SK-N-SH (cell line): ENCODE data around the gene DDC. TPM values are rescaled to one million over a fixed set of nuclear protein-coding genes. Genes with fewer than 3 reads are reported as not detected.

Experiments used
- CTCF ChIA-PET: fragments of 300-600, 350-600 bp; formaldehyde crosslinking; extraction: SDS; loops from one replicate; lab custom pipeline; 2021; lab: Yijun Ruan, JAX
- POLR2A ChIA-PET: fragments of 350-600 bp; sonication (Branson Sonifier 250); formaldehyde crosslinking; extraction: SDS; loops from one replicate; lab custom pipeline; 2020; ENCODE audit warnings: antibody characterized with exemption, inconsistent platforms; lab: Yijun Ruan, JAX
- DNase-seq: peaks from one replicate; pipeline ENCODE4 v3.0.0; 2012
- H2AFZ ChIP-seq: fragments of 200-600 bp; sonication (generic); 2 replicates; pipeline ENCODE4 v1.8.1; 2016; ENCODE audit warnings: antibody characterized with exemption, mild to moderate bottlenecking, low read depth
- H3F3A ChIP-seq: fragments of 200-600 bp; sonication (generic); replicated peaks from 2 replicates; pipeline ENCODE3; 2016; ENCODE audit warnings: antibody characterized with exemption, mild to moderate bottlenecking; ENCODE audit not compliant: insufficient read depth
- H3K27ac ChIP-seq, 2 experiments: fragments of 200-500 bp in 1 of 2; fragments of 200-600 bp in 1 of 2; sonication (Bioruptor generic) in 1 of 2; sonication (generic), shearing (Covaris generic) in 1 of 2; 2 replicates each; pipeline versions ENCODE4 v1.5.1 to v1.6.1; 2014 to 2016; ENCODE audit warnings: low read depth in 2 of 2, inconsistent platforms in 1 of 2, low read length in 1 of 2, mild to moderate bottlenecking in 1 of 2, mixed read lengths in 1 of 2
- H3K27me3 ChIP-seq: fragments of 200-600 bp; sonication (generic), shearing (Covaris generic); 2 replicates; pipeline ENCODE4 v1.6.1; 2016; ENCODE audit warnings: mixed run types; ENCODE audit not compliant: insufficient read depth
- H3K36me3 ChIP-seq, 2 experiments: fragments of 200-500 bp in 1 of 2; fragments of 200-600 bp in 1 of 2; sonication (Bioruptor generic) in 1 of 2; sonication (generic) in 1 of 2; replicated peaks in 1 of 2; 2 replicates each; pipeline versions ENCODE3 to v1.5.1; 2014 to 2016; ENCODE audit warnings: low read length in 1 of 2, mild to moderate bottlenecking in 1 of 2; ENCODE audit not compliant: insufficient read depth in 2 of 2, control insufficient read depth in 1 of 2
- H3K4me1 ChIP-seq, 2 experiments: fragments of 200-500 bp in 1 of 2; fragments of 200-600 bp in 1 of 2; sonication (Bioruptor generic) in 1 of 2; sonication (generic), shearing (Covaris generic) in 1 of 2; 2 replicates each; pipeline versions ENCODE4 v1.5.1 to v1.6.1; 2014 to 2016; ENCODE audit warnings: low read depth in 1 of 2, low read length in 1 of 2, mixed run types in 1 of 2; ENCODE audit not compliant: insufficient read depth in 2 of 2, control insufficient read depth in 1 of 2
- H3K4me2 ChIP-seq: fragments of 200-600 bp; sonication (generic), shearing (Covaris generic); 2 replicates; pipeline ENCODE4 v1.6.1; 2017; ENCODE audit warnings: mixed run types
- H3K4me3 ChIP-seq, 2 experiments: fragments of 200-500 bp in 1 of 2; fragments of 200-600 bp in 1 of 2; sonication (Bioruptor generic) in 1 of 2; sonication (generic), shearing (Covaris generic) in 1 of 2; 2 replicates each; pipeline versions ENCODE4 v1.5.1 to v1.8.1; 2014 to 2016; ENCODE audit warnings: low read depth in 2 of 2, inconsistent platforms in 1 of 2, low read length in 1 of 2, mild to moderate bottlenecking in 1 of 2, mixed read lengths in 1 of 2, moderate library complexity in 1 of 2
- H3K79me2 ChIP-seq: fragments of 200-600 bp; sonication (generic); 2 replicates; pipeline ENCODE4 v1.8.1; 2017; ENCODE audit warnings: mild to moderate bottlenecking; ENCODE audit not compliant: insufficient read depth
- H3K9ac ChIP-seq: fragments of 200-600 bp; sonication (generic); 2 replicates; pipeline ENCODE4 v1.6.1; 2017; ENCODE audit warnings: mixed run types
- H3K9me2 ChIP-seq: fragments of 200-600 bp; sonication (generic); 2 replicates; pipeline ENCODE4 v1.6.1; 2017; ENCODE audit warnings: mixed run types
- H3K9me3 ChIP-seq: fragments of 200-600 bp; sonication (generic); 2 replicates; pipeline ENCODE4 v1.6.1; 2017; ENCODE audit warnings: mixed run types, mild to moderate bottlenecking, moderate library complexity
- H4K20me1 ChIP-seq: fragments of 200-600 bp; sonication (generic); 2 replicates; pipeline ENCODE4 v1.6.1; 2017; ENCODE audit warnings: mild to moderate bottlenecking, mixed run types; ENCODE audit not compliant: insufficient read depth
- CHD2 ChIP-seq: fragments of 150-350 bp; IDR thresholded peaks from 2 replicates; pipeline ENCODE4 v1.6.1; 2018; ENCODE audit warnings: low read length; ENCODE audit not compliant: partially characterized antibody
- CTCF ChIP-seq: fragments of 200-600 bp; sonication (generic); IDR thresholded peaks from 2 replicates; pipeline ENCODE4 v1.6.1; 2017; ENCODE audit warnings: antibody characterized with exemption, mild to moderate bottlenecking, moderate library complexity
- EZH2phosphoT487 ChIP-seq: fragments of 200-600 bp; sonication (generic); IDR thresholded peaks from 2 replicates; pipeline ENCODE4 v1.6.1; 2017; ENCODE audit warnings: low read depth, mixed run types, mild to moderate bottlenecking, antibody characterized with exemption, moderate library complexity, borderline replicate concordance
- FOSL2 ChIP-seq: IDR thresholded peaks from 2 replicates; pipeline ENCODE4 v1.4.0; 2012; ENCODE audit warnings: low read depth, mild to moderate bottlenecking, moderate library complexity, borderline replicate concordance
- FOXJ3 ChIP-seq: sonication (generic); formaldehyde crosslinking; IDR thresholded peaks from 2 replicates; pipeline ENCODE4 v1.5.1; 2020; ENCODE audit warnings: mild to moderate bottlenecking, missing genetic modification reagents
- FOXM1 ChIP-seq: IDR thresholded peaks from 2 replicates; pipeline ENCODE4 v1.4.0; 2012; ENCODE audit warnings: low read depth, mild to moderate bottlenecking
- GABPA ChIP-seq: IDR thresholded peaks from 2 replicates; pipeline ENCODE4 v1.4.0; 2012; ENCODE audit warnings: low read depth, mild to moderate bottlenecking
- GATA2 ChIP-seq: sonication (generic); formaldehyde crosslinking; IDR thresholded peaks from 2 replicates; pipeline ENCODE4 v1.5.0; 2020; ENCODE audit warnings: mild to moderate bottlenecking, missing genetic modification reagents
- IRF3 ChIP-seq: fragments of 150-350 bp; IDR thresholded peaks from 2 replicates; pipeline ENCODE4 v1.6.1; 2016; ENCODE audit warnings: mild to moderate bottlenecking, low read depth, low read length
- JUND ChIP-seq: IDR thresholded peaks from 2 replicates; pipeline ENCODE4 v1.4.0; 2012
- MAX ChIP-seq: IDR thresholded peaks from 2 replicates; pipeline ENCODE4 v1.4.0; 2012; ENCODE audit warnings: low read depth
- MEF2A ChIP-seq: IDR thresholded peaks from 2 replicates; pipeline ENCODE4 v1.4.0; 2012; ENCODE audit warnings: low read depth, borderline replicate concordance
- MXI1 ChIP-seq: IDR thresholded peaks from 2 replicates; pipeline ENCODE4 v1.6.1; 2012; ENCODE audit warnings: mild to moderate bottlenecking, low read depth, low read length, improper control_type of control experiment
- PBX3 ChIP-seq: IDR thresholded peaks from 2 replicates; pipeline ENCODE4; 2012
- RAD21 ChIP-seq: IDR thresholded peaks from 2 replicates; pipeline ENCODE4 v1.6.1; 2012; ENCODE audit warnings: mild to moderate bottlenecking, low read length
- RCOR1 ChIP-seq: fragments of 150-350 bp; IDR thresholded peaks from 2 replicates; pipeline ENCODE4 v1.6.1; 2017; ENCODE audit warnings: antibody characterized with exemption, low read length
- RFX5 ChIP-seq: IDR thresholded peaks from 2 replicates; pipeline ENCODE4 v1.6.1; 2012; ENCODE audit warnings: mild to moderate bottlenecking, improper control_type of control experiment, low read length
- RXRA ChIP-seq: IDR thresholded peaks from 2 replicates; pipeline ENCODE4 v1.4.0; 2012; ENCODE audit warnings: low read depth, mild to moderate bottlenecking, borderline replicate concordance
- SIN3A ChIP-seq: IDR thresholded peaks from 2 replicates; pipeline ENCODE4 v1.6.1; 2012; ENCODE audit warnings: low read depth, mild to moderate bottlenecking, low read length, moderate library complexity, borderline replicate concordance
- SMC3 ChIP-seq: IDR thresholded peaks from 2 replicates; pipeline ENCODE4 v1.6.1; 2012; ENCODE audit warnings: low read depth, low read length, improper control_type of control experiment
- TCF12 ChIP-seq: IDR thresholded peaks from 2 replicates; pipeline ENCODE4 v1.4.0; 2012
- USF1 ChIP-seq: IDR thresholded peaks from 2 replicates; pipeline ENCODE4 v1.4.0; 2012; ENCODE audit warnings: low read depth, borderline replicate concordance
- ZBTB33 ChIP-seq: IDR thresholded peaks from 2 replicates; pipeline ENCODE4 v1.4.0; 2012; ENCODE audit warnings: low read depth, borderline replicate concordance
- WGBS: methylation state at CpG from one replicate; pipeline ENCODE4 v1.1.6; 2017; ENCODE audit warnings: low lambda C conversion rate; 5-methylcytosine and 5-hydroxymethylcytosine counted together
- polyA plus RNA-seq, 3 experiments: library from polyadenylated mRNA; depleted of rRNA; stranded (reverse); fragments of >200 nt; gene quantifications; 2 replicates each; pipeline ENCODE4 v1.2.3, GENCODE V29; 2012

Gene DDC
- polyA plus RNA-seq, 1 of the 3 experiments (the other 2 are of a cell fraction) = 1.8 TPM

- H3K36me3 ChIP-seq = no peaks in the 10 kb centered on the region
- WGBS = 8% methylated on average over 3 of the region's 4 CpGs
Measured at GRCh38 chr7:50418086-50418515, 147.1 kb downstream of the DDC start.

More at GRCh38 chr7:50418086-50418515, 147.1 kb downstream of the DDC start:
- CTCF ChIA-PET = interaction anchor here (0.6 to 18.1 kb wide), 82 partner anchors 9 to 953 kb away, joined by 3 to 353 read pairs (median 5); no protein-coding TSS in a partner anchor
- Histone ChIP-seq H3K9me2 (no peaks in the 10 kb centered on the region), H3K27ac (no peak overlapping the region), H4K20me1 (no peaks in the 10 kb centered on the region), H3F3A (no peaks in the 10 kb centered on the region), H3K4me1 (peaks cover 0 to 10% of the 10 kb centered on the region in 2 experiments; a peak in 1 of 4 replicates), H3K9me3 (no peaks in the 10 kb centered on the region), H3K4me2 (no peak overlapping the region), H3K79me2 (no peaks in the 10 kb centered on the region), H3K4me3 (no peak overlapping the region), H3K27me3 (no peaks in the 10 kb centered on the region), H3K9ac (no peak overlapping the region), H2AFZ (no peak overlapping the region)
- no peak for TF ChIP-seq GATA2
- no peak for TF ChIP-seq USF1
- no peak for TF ChIP-seq GABPA
- no peak for TF ChIP-seq FOXJ3 (CRISPR knock-in tag)
- TF ChIP-seq RAD21 = peak; percentile 98
- TF ChIP-seq RXRA = no peak
- no peak for TF ChIP-seq FOXM1
- no peak for TF ChIP-seq PBX3
- no peak for TF ChIP-seq RFX5
- no peak for TF ChIP-seq TCF12
- peak; percentile 96 for TF ChIP-seq SMC3
- TF ChIP-seq IRF3 = no peak
- no peak for TF ChIP-seq ZBTB33
- no peak for TF ChIP-seq JUND
- TF ChIP-seq RCOR1 = 0 out of 2 replicates have a peak, but pooled peaks have one; percentile 6
- TF ChIP-seq CHD2 = peak; percentile 51
- no peak for TF ChIP-seq MAX
- no peak for TF ChIP-seq SIN3A
- TF ChIP-seq MEF2A = no peak
- no peak for TF ChIP-seq FOSL2
- peak; percentile 96 for TF ChIP-seq CTCF
- TF ChIP-seq MXI1 = no peak
- TF ChIP-seq EZH2phosphoT487 = no peak
- POLR2A ChIA-PET = interaction anchor here (0.7 kb wide), 1 partner anchor 32 kb away, joined by 4 read pairs; the partner anchor contains the start of gene FIGNL1
- peak; percentile 86 for DNase-seq
